MM.1S (cell line): ENCODE results near the gene CHURC1.
A peak's percentile ranks its signal among the peaks of the same experiment; 100 is the strongest.

Experiments
- DNase-seq: peaks from one replicate; pipeline ENCODE4 v3.0.0-alpha.2; 2015
- H2AFZ ChIP-seq: fragments of 300-600 bp; sonication (generic); 2 replicates; pipeline ENCODE4 v1.6.0; 2016; ENCODE audit warnings: antibody characterized with exemption, low read length
- H3F3A ChIP-seq: fragments of 300-600 bp; sonication (generic); 2 replicates; pipeline ENCODE4 v1.6.1; 2016; ENCODE audit warnings: mild to moderate bottlenecking, antibody characterized with exemption, low read length, moderate library complexity, mixed read lengths; ENCODE audit not compliant: insufficient read depth
- H3K27ac ChIP-seq: fragments of 300-600 bp; sonication (generic); 2 replicates; pipeline ENCODE4 v1.5.1; 2016; ENCODE audit warnings: mild to moderate bottlenecking, low read length
- H3K27me3 ChIP-seq: fragments of 300-600 bp; sonication (generic); replicated peaks from 2 replicates; pipeline ENCODE4 v1.6.0; 2016; ENCODE audit warnings: low read length; ENCODE audit not compliant: insufficient read depth
- H3K36me3 ChIP-seq: fragments of 300-600 bp; sonication (generic); replicated peaks from 2 replicates; pipeline ENCODE4 v1.6.1; 2016; ENCODE audit warnings: mild to moderate bottlenecking, low read length, mixed read lengths; ENCODE audit not compliant: insufficient read depth
- H3K4me1 ChIP-seq: fragments of 300-600 bp; sonication (generic); 2 replicates; pipeline ENCODE4 v1.6.1; 2016; ENCODE audit warnings: low read length, mixed read lengths
- H3K4me2 ChIP-seq: fragments of 300-600 bp; sonication (generic); 2 replicates; pipeline ENCODE4 v1.6.0; 2016; ENCODE audit warnings: low read depth, low read length
- H3K4me3 ChIP-seq: fragments of 300-600 bp; sonication (generic); 2 replicates; pipeline ENCODE4 v1.5.1; 2016; ENCODE audit warnings: low read length, mixed read lengths
- H3K79me2 ChIP-seq: fragments of 300-600 bp; sonication (generic); 2 replicates; pipeline ENCODE4 v1.6.1; 2016; ENCODE audit warnings: mixed run types, low read length, mixed read lengths
- H3K9ac ChIP-seq: fragments of 300-600 bp; sonication (generic); 2 replicates; pipeline ENCODE4 v1.6.1; 2016; ENCODE audit warnings: low read length, mixed read lengths
- H3K9me2 ChIP-seq: fragments of 300-600 bp; sonication (generic); replicated peaks from 2 replicates; pipeline ENCODE4 v1.6.1; 2016; ENCODE audit warnings: mild to moderate bottlenecking, low read length, mixed read lengths; ENCODE audit not compliant: insufficient read depth
- H3K9me3 ChIP-seq: fragments of 300-600 bp; sonication (generic); replicated peaks from 2 replicates; pipeline ENCODE4 v1.6.1; 2016; ENCODE audit warnings: mild to moderate bottlenecking, low read length, mixed read lengths; ENCODE audit not compliant: insufficient read depth
- H4K20me1 ChIP-seq: fragments of 300-600 bp; sonication (generic); 2 replicates; pipeline ENCODE4 v1.6.1; 2016; ENCODE audit warnings: mild to moderate bottlenecking, low read length, moderate library complexity, mixed read lengths; ENCODE audit not compliant: insufficient read depth
- EZH2 ChIP-seq: fragments of 300-600 bp; sonication (generic); optimal IDR thresholded peaks from 2 replicates; pipeline ENCODE3; 2017; ENCODE audit warnings: low read depth, mild to moderate bottlenecking, antibody characterized with exemption, low read length, mixed read lengths
- EZH2phosphoT487 ChIP-seq: fragments of 300-600 bp; sonication (generic); IDR thresholded peaks from 2 replicates; pipeline ENCODE4 v1.6.1; 2018; ENCODE audit warnings: antibody characterized with exemption, low read length
- TF ChIP-seq, protein P1 (sequence below): fragments of 300-600 bp; sonication (generic); IDR thresholded peaks from 2 replicates; pipeline ENCODE4 v1.5.1; 2016; ENCODE audit warnings: antibody characterized with exemption, low read length, mixed read lengths

The CHURC1 gene

GRCh38 chr14:64875350-64875749, 38.9 kb upstream of the CHURC1 start:
- H3F3A ChIP-seq: no peaks in the 10 kb centered on the region
- no peak overlapping the region for H3K9ac ChIP-seq
- no peaks in the 10 kb centered on the region for H4K20me1 ChIP-seq
- DNase-seq: no peak
- no peaks in the 10 kb centered on the region for H3K79me2 ChIP-seq
- no peak for TF ChIP-seq EZH2
- TF ChIP-seq, protein P1, sequence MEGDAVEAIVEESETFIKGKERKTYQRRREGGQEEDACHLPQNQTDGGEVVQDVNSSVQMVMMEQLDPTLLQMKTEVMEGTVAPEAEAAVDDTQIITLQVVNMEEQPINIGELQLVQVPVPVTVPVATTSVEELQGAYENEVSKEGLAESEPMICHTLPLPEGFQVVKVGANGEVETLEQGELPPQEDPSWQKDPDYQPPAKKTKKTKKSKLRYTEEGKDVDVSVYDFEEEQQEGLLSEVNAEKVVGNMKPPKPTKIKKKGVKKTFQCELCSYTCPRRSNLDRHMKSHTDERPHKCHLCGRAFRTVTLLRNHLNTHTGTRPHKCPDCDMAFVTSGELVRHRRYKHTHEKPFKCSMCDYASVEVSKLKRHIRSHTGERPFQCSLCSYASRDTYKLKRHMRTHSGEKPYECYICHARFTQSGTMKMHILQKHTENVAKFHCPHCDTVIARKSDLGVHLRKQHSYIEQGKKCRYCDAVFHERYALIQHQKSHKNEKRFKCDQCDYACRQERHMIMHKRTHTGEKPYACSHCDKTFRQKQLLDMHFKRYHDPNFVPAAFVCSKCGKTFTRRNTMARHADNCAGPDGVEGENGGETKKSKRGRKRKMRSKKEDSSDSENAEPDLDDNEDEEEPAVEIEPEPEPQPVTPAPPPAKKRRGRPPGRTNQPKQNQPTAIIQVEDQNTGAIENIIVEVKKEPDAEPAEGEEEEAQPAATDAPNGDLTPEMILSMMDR: no peak
- no peak for TF ChIP-seq EZH2phosphoT487
- H3K27me3 ChIP-seq: no peaks in the 10 kb centered on the region
- H3K4me3 ChIP-seq: no peak overlapping the region
- H3K4me1 ChIP-seq: no peaks in the 10 kb centered on the region
- H3K36me3 ChIP-seq: no peaks in the 10 kb centered on the region
- no peak overlapping the region for H3K27ac ChIP-seq
- no peaks in the 10 kb centered on the region for H3K9me2 ChIP-seq
- no peak overlapping the region for H3K4me2 ChIP-seq
- no peaks in the 10 kb centered on the region for H3K9me3 ChIP-seq
- no peak overlapping the region for H2AFZ ChIP-seq

- no peaks in the 10 kb centered on the region for H3K27me3 ChIP-seq
- no peaks in the 10 kb centered on the region for H3K9me2 ChIP-seq
- TF ChIP-seq EZH2phosphoT487 (no peak), EZH2 (no peak)
- TF ChIP-seq, protein P1: no peak
- H3K4me2 ChIP-seq: no peak overlapping the region
- peaks cover 10% of the 10 kb centered on the region for H3F3A ChIP-seq
- H4K20me1 ChIP-seq: no peaks in the 10 kb centered on the region
- no peaks in the 10 kb centered on the region for H3K4me1 ChIP-seq
- no peaks in the 10 kb centered on the region for H3K79me2 ChIP-seq
- no peaks in the 10 kb centered on the region for H3K36me3 ChIP-seq
- H3K4me3 ChIP-seq: no peak overlapping the region
- no peaks in the 10 kb centered on the region for H3K9me3 ChIP-seq
- no peak for DNase-seq
- H3K9ac ChIP-seq: no peak overlapping the region
- H3K27ac ChIP-seq: no peak overlapping the region
- no peak overlapping the region for H2AFZ ChIP-seq
These were observed 36.4 kb upstream of the CHURC1 start for GRCh38 chr14:64877846-64878245.

GRCh38 chr14:64878837-64879634, 35.2 kb upstream of the CHURC1 start:
- Histone ChIP-seq H3K79me2 (no peaks in the 10 kb centered on the region), H4K20me1 (no peaks in the 10 kb centered on the region), H3K27ac (no peak overlapping the region), H3K4me1 (peaks cover 6% of the 10 kb centered on the region; the same call in 1 of the 2 replicates), H3K27me3 (no peaks in the 10 kb centered on the region), H3K4me2 (peak overlapping the region; percentile 49), H3K9me3 (no peaks in the 10 kb centered on the region), H3K36me3 (no peaks in the 10 kb centered on the region), H3K9me2 (no peaks in the 10 kb centered on the region), H3F3A (peaks cover 10% of the 10 kb centered on the region), H3K4me3 (peak overlapping the region; percentile 74), H3K9ac (peak overlapping the region; percentile 10; the same call in 1 of the 2 replicates), H2AFZ (0 out of 2 replicates have a peak overlapping the region, but pooled peaks have one; percentile 31)
- DNase-seq: peak; percentile 6
- TF ChIP-seq EZH2 (no peak), EZH2phosphoT487 (no peak)
- TF ChIP-seq, protein P1: no peak
